Peyer's patch (tissue), 4 donors: ENCODE measurements around the gene AGAP1. TPM values are rescaled to one million over a fixed set of nuclear protein-coding genes. Genes with fewer than 3 reads are reported as not detected.

Experiments used
- DNase-seq, 3 donors: peaks; one replicate each; pipeline ENCODE4 v3.0.0-alpha.2; 2017 to 2019
- H3K27ac ChIP-seq, 4 donors: fragments of 200-600 bp; sonication (generic); one replicate each; pipeline ENCODE4 v1.5.1; 2016 to 2019
- H3K27me3 ChIP-seq, 2 donors: fragments of 200-600 bp; sonication (generic); one replicate each; pipeline ENCODE4 v1.5.1; 2019
- H3K36me3 ChIP-seq, 3 donors: fragments of 200-600 bp; sonication (generic); one replicate each; pipeline ENCODE4 v1.5.1; 2016 to 2019
- H3K4me1 ChIP-seq, 4 donors: fragments of 200-600 bp; sonication (generic); one replicate each; pipeline ENCODE4 v1.5.1; 2016 to 2019
- H3K4me3 ChIP-seq, 4 donors: fragments of 200-600 bp; sonication (generic); 1 replicate in 3 of 4; 2 replicates in 1 of 4; pipeline ENCODE4 v1.5.1; 2016 to 2019; ENCODE audit warnings: mild to moderate bottlenecking in 1 of 4
- H3K9me3 ChIP-seq, 4 donors: fragments of 200-600 bp; sonication (generic); one replicate each; pipeline ENCODE4 v1.5.1; 2016 to 2019; ENCODE audit warnings: mild to moderate bottlenecking in 1 of 4
- CTCF ChIP-seq, 6 experiments: fragments of 450-650 bp in 4 of 6; fragments of 200-600 bp in 2 of 6; sonication (generic) in 1 of 6; IDR thresholded peaks; one replicate each; pipeline ENCODE4 v1.5.1; 2017 to 2019; ENCODE audit warnings: antibody characterized with exemption in 6 of 6, mild to moderate bottlenecking in 3 of 6, moderate library complexity in 1 of 6
- POLR2A ChIP-seq, 2 donors: fragments of 450-650 bp; IDR thresholded peaks; one replicate each; pipeline ENCODE4 v1.5.1; 2017; ENCODE audit warnings: antibody characterized with exemption in 2 of 2, mild to moderate bottlenecking in 2 of 2, moderate library complexity in 2 of 2
- total RNA-seq, 4 donors: library from RNA; depleted of rRNA; stranded (reverse); fragments of >200 nt; gene quantifications; one replicate each; pipeline ENCODE4 v1.1.0, GENCODE V29; 2016

AGAP1 gene
- total RNA-seq, 4 donors from 2014 or later = 55.7 to 79.1 (median 66.9) TPM

DNA sequence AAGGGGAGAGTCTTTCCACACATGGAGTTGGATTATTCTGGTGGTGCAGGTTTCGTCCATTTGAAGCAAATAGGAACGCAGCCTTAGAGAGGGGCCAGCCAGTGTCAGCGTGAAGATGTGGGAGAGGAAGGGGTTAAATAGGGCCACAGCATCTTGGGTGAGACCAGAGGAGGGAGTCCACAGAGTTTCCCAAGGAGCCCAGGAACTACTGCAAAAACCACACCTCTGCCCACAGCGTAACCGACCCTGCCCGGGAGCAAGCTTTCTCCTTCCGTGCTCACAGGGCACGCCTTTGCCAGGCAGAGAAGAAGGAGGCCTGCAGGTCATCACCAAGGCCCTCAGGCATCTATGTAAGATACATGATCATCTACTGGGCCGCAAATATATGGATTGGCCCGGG, 314.5 kb downstream of the AGAP1 start:
- Histone ChIP-seq H3K9me3 (no peaks in the 10 kb centered on the region), H3K4me3 (no peak overlapping the region), H3K4me1 (no peaks in the 10 kb centered on the region), H3K27me3 (no peaks in the 10 kb centered on the region), H3K36me3 (peaks cover 0 to 71% (median 0%) of the 10 kb centered on the region in 3 donors), H3K27ac (no peak overlapping the region)
- TF ChIP-seq POLR2A (IDR thresholded peaks at IDR 0.05) (no peak), CTCF (IDR thresholded peaks at IDR 0.05) (no peak)
- no peak for DNase-seq

GRCh38 chr2:235810252-235810651, 316.4 kb downstream of the AGAP1 start:
- Histone ChIP-seq H3K36me3 (peaks cover 0 to 86% (median 0%) of the 10 kb centered on the region in 3 donors), H3K27me3 (no peaks in the 10 kb centered on the region), H3K4me3 (no peak overlapping the region), H3K27ac (no peak overlapping the region), H3K4me1 (no peaks in the 10 kb centered on the region), H3K9me3 (no peaks in the 10 kb centered on the region)
- TF ChIP-seq POLR2A (IDR thresholded peaks at IDR 0.05) (no peak), CTCF (IDR thresholded peaks at IDR 0.05) (no peak)
- DNase-seq = no peak

DNA sequence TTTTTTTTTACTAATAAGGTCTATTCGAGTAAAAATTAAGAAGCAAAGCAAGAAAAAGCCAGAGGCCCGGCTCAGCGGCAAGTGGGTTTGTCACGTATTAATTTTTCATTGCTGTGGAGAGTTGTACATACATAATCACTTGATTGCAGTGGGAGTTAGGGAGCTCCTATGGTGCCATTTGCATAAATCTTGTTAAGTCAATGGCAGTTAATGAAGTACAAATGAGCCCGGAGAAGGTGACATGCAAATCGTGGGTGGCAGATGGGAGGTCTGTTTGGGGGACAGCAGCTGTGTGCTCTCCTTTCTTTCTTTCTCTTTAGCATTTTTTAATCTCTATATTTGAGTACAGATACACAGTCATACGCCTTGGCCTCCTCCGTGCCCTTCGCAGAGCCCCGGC, 317.0 kb downstream of the AGAP1 start:
- H3K4me3 ChIP-seq = no peak overlapping the region
- no peak for TF ChIP-seq POLR2A (IDR thresholded peaks at IDR 0.05)
- TF ChIP-seq CTCF (IDR thresholded peaks at IDR 0.05) = no peak
- DNase-seq = no peak
- no peaks in the 10 kb centered on the region for H3K4me1 ChIP-seq
- H3K27me3 ChIP-seq = no peaks in the 10 kb centered on the region
- H3K36me3 ChIP-seq = peaks cover 0 to 87% (median 0%) of the 10 kb centered on the region in 3 donors
- H3K9me3 ChIP-seq = no peaks in the 10 kb centered on the region
- H3K27ac ChIP-seq = no peak overlapping the region

DNA sequence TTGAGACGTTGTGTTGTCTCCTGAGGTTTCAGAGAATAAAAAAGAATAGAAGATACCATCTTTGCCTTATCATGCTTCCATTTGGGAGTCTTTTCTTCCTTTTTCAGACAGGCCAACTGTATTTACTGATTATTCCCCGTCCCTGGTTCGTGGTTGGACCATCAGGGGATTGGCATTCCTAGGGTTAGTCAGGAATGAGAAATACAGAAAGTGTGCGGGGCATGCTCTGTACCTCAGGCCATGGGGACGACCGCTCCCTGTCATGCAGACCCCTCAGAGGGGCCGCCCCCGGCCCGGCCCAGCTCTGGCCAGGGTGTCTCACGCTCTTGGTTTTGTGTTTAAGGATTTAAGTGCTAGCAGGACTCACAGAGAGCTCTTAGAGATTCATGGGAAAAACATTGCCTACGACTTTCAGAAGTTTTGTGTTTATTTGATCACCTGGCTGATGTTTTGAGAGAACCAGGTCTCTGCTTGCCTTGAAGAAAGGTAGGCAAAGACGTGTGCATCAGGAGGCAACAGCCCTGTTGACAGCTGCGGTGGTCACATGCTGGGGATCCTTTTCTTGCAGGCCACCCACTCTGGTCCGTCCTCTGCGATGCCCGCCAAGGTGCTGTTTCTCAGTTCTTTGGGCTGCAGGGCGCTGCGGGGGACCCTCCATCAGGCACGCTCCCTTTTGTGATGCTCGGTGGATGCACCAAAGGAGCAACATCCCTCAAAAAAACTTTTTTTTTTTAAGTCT, 317.8 kb downstream of the AGAP1 start:
- H3K36me3 ChIP-seq = peaks cover 0 to 81% (median 0%) of the 10 kb centered on the region in 3 donors
- no peak overlapping the region for H3K4me3 ChIP-seq
- H3K9me3 ChIP-seq = no peaks in the 10 kb centered on the region
- no peak for DNase-seq
- no peaks in the 10 kb centered on the region for H3K27me3 ChIP-seq
- TF ChIP-seq CTCF (IDR thresholded peaks at IDR 0.05) (no peak), POLR2A (IDR thresholded peaks at IDR 0.05) (no peak)
- H3K4me1 ChIP-seq = no peaks in the 10 kb centered on the region
- H3K27ac ChIP-seq = no peak overlapping the region

DNA sequence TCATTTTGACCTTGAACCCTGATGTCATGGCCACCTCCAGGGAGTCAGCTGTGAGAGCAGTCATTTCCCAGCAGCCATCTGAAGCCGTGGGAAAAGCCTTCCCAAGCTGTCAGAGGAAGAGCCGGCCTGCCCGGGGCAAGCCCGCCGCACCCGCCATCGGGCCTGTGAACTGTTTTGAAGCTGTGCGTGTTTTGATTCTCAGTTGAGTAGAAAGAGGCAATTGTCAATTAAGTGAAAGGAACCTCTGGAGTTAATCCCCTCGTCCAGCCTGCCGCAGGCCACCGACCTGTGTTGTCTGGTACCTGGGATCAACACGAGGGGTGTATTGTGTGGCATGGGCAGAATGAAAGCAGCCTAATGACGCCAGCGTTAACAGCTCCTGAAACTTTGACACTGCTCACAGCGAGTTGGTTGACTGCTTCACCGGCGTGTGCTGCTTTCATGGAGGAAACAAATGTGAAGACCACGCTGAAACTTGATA, 318.4 kb downstream of the AGAP1 start:
- Histone ChIP-seq H3K36me3 (peaks cover 0 to 79% (median 0%) of the 10 kb centered on the region in 3 donors), H3K27ac (no peak overlapping the region), H3K4me3 (no peak overlapping the region), H3K4me1 (no peaks in the 10 kb centered on the region), H3K9me3 (no peaks in the 10 kb centered on the region), H3K27me3 (no peaks in the 10 kb centered on the region)
- DNase-seq = no peak
- TF ChIP-seq CTCF (IDR thresholded peaks at IDR 0.05) (no peak), POLR2A (IDR thresholded peaks at IDR 0.05) (no peak)
